GM23338 (cell line): ENCODE results near the gene TIE1. TPM values are rescaled to one million over a fixed set of nuclear protein-coding genes. Genes with fewer than 3 reads are reported as not detected.

Experiments used
- ATAC-seq: fragments of 200-7000 bp; cut with Tn5 transposase; 3 replicates; pipeline ENCODE4 v1.9.1; 2020
- DNase-seq: peaks from one replicate; pipeline ENCODE4 v3.0.0-alpha.2; 2015; ENCODE audit warnings: low spot score
- H2AFZ ChIP-seq: fragments of 200-600 bp; sonication (generic); 2 replicates; pipeline ENCODE4 v1.8.0; 2016; ENCODE audit warnings: antibody characterized with exemption, mild to moderate bottlenecking, moderate library complexity
- H3F3A ChIP-seq: fragments of 200-600 bp; sonication (generic); replicated peaks from 2 replicates; pipeline ENCODE4 v1.8.0; 2017; ENCODE audit warnings: antibody characterized with exemption, mixed run types, low read depth
- H3K27ac ChIP-seq: fragments of 200-600 bp; sonication (generic); 2 replicates; pipeline ENCODE4 v1.6.1; 2016; ENCODE audit warnings: low read depth
- H3K27me3 ChIP-seq: fragments of 200-600 bp; sonication (generic); 2 replicates; pipeline ENCODE4 v1.8.0; 2016; ENCODE audit warnings: mild to moderate bottlenecking, mixed run types, moderate library complexity; ENCODE audit not compliant: insufficient read depth
- H3K36me3 ChIP-seq: fragments of 200-600 bp; sonication (generic); 2 replicates; pipeline ENCODE4 v1.8.0; 2016; ENCODE audit warnings: mild to moderate bottlenecking; ENCODE audit not compliant: insufficient read depth
- H3K4me1 ChIP-seq: fragments of 200-600 bp; sonication (generic); 2 replicates; pipeline ENCODE4 v1.8.0; 2016; ENCODE audit warnings: mild to moderate bottlenecking, moderate library complexity; ENCODE audit not compliant: insufficient read depth
- H3K4me2 ChIP-seq: fragments of 200-600 bp; sonication (generic); 2 replicates; pipeline ENCODE4 v1.7.1; 2017; ENCODE audit warnings: mixed run types
- H3K4me3 ChIP-seq: fragments of 200-600 bp; sonication (generic); 2 replicates; pipeline ENCODE4 v1.6.1; 2016; ENCODE audit warnings: mixed run types
- H3K79me2 ChIP-seq: fragments of 200-600 bp; sonication (generic); replicated peaks from 2 replicates; pipeline ENCODE4 v1.8.0; 2017; ENCODE audit warnings: mild to moderate bottlenecking; ENCODE audit not compliant: insufficient read depth
- H3K9me2 ChIP-seq: fragments of 200-600 bp; sonication (generic); 2 replicates; pipeline ENCODE4 v1.8.0; 2017; ENCODE audit not compliant: insufficient read depth
- H4K20me1 ChIP-seq: fragments of 200-600 bp; sonication (generic); replicated peaks from 2 replicates; pipeline ENCODE4 v1.8.0; 2017; ENCODE audit warnings: mild to moderate bottlenecking; ENCODE audit not compliant: insufficient read depth
- H3K27ac Mint-ChIP-seq: 2 replicates; pipeline ENCODE4 v1.8.0; 2020; ENCODE audit warnings: inconsistent platforms, mild to moderate bottlenecking, moderate library complexity, mixed read lengths
- H3K27me3 Mint-ChIP-seq: 3 replicates; pipeline ENCODE4 v1.8.0; 2022; ENCODE audit warnings: low read depth, mild to moderate bottlenecking, moderate library complexity, mixed read lengths, inconsistent platforms; ENCODE audit not compliant: insufficient read depth, poor library complexity
- H3K36me3 Mint-ChIP-seq: 3 replicates; pipeline ENCODE4 v1.8.0; 2021; ENCODE audit warnings: low read depth, mild to moderate bottlenecking, inconsistent platforms, moderate library complexity, mixed read lengths
- H3K4me1 Mint-ChIP-seq: 3 replicates; pipeline ENCODE4 v1.8.0; 2020; ENCODE audit warnings: mild to moderate bottlenecking, inconsistent platforms, mixed read lengths
- H3K4me3 Mint-ChIP-seq: 3 replicates; pipeline ENCODE4 v1.8.0; 2021; ENCODE audit warnings: moderate library complexity, mild to moderate bottlenecking, inconsistent platforms, mixed read lengths
- H3K9me3 Mint-ChIP-seq: 3 replicates; pipeline ENCODE4 v1.8.0; 2020; ENCODE audit warnings: moderate library complexity, mild to moderate bottlenecking, inconsistent platforms, mixed read lengths
- CREB1 ChIP-seq: fragments of 250-450 bp; sonication (Bioruptor Pico); IDR thresholded peaks from 2 replicates; pipeline ENCODE4 v1.5.0; 2020; ENCODE audit warnings: low read depth, mild to moderate bottlenecking, moderate library complexity
- CTCF ChIP-seq, 2 experiments: fragments of 200-600 bp in 1 of 2; sonication (generic) in 1 of 2; conservative IDR thresholded peaks; 2 replicates each; pipeline versions ENCODE4 v1.5.1 to v1.6.1; 2016 to 2017; ENCODE audit warnings: antibody characterized with exemption in 2 of 2, low read depth in 2 of 2, mild to moderate bottlenecking in 2 of 2, moderate library complexity in 1 of 2
- ETS1 ChIP-seq: IDR thresholded peaks from 2 replicates; pipeline ENCODE4 v1.6.1; 2016; ENCODE audit warnings: antibody characterized with exemption
- EZH2phosphoT487 ChIP-seq: fragments of 200-600 bp; sonication (generic); IDR thresholded peaks from one replicate; pipeline ENCODE4 v1.8.1; 2018; ENCODE audit warnings: antibody characterized with exemption; ENCODE audit not compliant: unreplicated experiment
- NANOG ChIP-seq: IDR thresholded peaks from 2 replicates; pipeline ENCODE4 v1.6.1; 2016; ENCODE audit warnings: antibody characterized with exemption, borderline replicate concordance
- POLR2AphosphoS5 ChIP-seq: IDR thresholded peaks from 2 replicates; pipeline ENCODE4 v1.6.1; 2016; ENCODE audit warnings: antibody characterized with exemption, low read depth
- ZNF331 ChIP-seq: fragments of 250-450 bp; sonication (Bioruptor Pico); IDR thresholded peaks from 2 replicates; pipeline ENCODE4 v1.5.0; 2020; ENCODE audit warnings: low read depth, mild to moderate bottlenecking, moderate library complexity
- polyA plus RNA-seq: library from polyadenylated mRNA; unstranded; fragments of >200 nt; fragmentation: Nextera tagmentation; extraction: Ambion mirVana; gene quantifications from 2 replicates; pipeline ENCODE4 v1.2.1, GENCODE V29; 2016
- total RNA-seq: library from RNA; depleted of rRNA; stranded (reverse); fragments of >200 nt; shearing (Covaris generic); gene quantifications from 2 replicates; pipeline ENCODE4 v1.2.3, GENCODE V29; 2014
- TF ChIP-seq, protein P1 (sequence below): IDR thresholded peaks from one replicate; pipeline ENCODE4 v1.6.1; 2018; ENCODE audit warnings: antibody characterized with exemption; ENCODE audit not compliant: unreplicated experiment
- TF ChIP-seq, protein P2 (sequence below): fragments of 250-450 bp; sonication (Bioruptor Pico); IDR thresholded peaks from 2 replicates; pipeline ENCODE4 v1.5.0; 2020; ENCODE audit warnings: mild to moderate bottlenecking, moderate library complexity

Gene TIE1
- total and polyA plus RNA-seq, 2 experiments from 2014 or later, result 0.37 to 2.3 TPM

GRCh38 chr1:43324810-43325209 lies 24.0 kb downstream of the TIE1 start:
- Mint-ChIP-seq H3K27me3 (peaks cover 12% of the 10 kb centered on the region), H3K36me3 (no peaks in the 10 kb centered on the region; the same call in 2 of the 3 replicates), H3K9me3 (peaks cover 26% of the 10 kb centered on the region), H3K27ac (no peak overlapping the region), H3K4me3 (no peak overlapping the region), H3K4me1 (peaks cover 5% of the 10 kb centered on the region; the same call in 2 of the 3 replicates)
- H3K36me3 ChIP-seq, result 0 out of 2 replicates have a peak, but pooled peaks cover 3% of the 10 kb centered on the region
- H3K79me2 ChIP-seq, result no peaks in the 10 kb centered on the region
- no peaks in the 10 kb centered on the region for H3K27me3 ChIP-seq
- H3F3A ChIP-seq, result no peaks in the 10 kb centered on the region
- TF ChIP-seq, protein P1, sequence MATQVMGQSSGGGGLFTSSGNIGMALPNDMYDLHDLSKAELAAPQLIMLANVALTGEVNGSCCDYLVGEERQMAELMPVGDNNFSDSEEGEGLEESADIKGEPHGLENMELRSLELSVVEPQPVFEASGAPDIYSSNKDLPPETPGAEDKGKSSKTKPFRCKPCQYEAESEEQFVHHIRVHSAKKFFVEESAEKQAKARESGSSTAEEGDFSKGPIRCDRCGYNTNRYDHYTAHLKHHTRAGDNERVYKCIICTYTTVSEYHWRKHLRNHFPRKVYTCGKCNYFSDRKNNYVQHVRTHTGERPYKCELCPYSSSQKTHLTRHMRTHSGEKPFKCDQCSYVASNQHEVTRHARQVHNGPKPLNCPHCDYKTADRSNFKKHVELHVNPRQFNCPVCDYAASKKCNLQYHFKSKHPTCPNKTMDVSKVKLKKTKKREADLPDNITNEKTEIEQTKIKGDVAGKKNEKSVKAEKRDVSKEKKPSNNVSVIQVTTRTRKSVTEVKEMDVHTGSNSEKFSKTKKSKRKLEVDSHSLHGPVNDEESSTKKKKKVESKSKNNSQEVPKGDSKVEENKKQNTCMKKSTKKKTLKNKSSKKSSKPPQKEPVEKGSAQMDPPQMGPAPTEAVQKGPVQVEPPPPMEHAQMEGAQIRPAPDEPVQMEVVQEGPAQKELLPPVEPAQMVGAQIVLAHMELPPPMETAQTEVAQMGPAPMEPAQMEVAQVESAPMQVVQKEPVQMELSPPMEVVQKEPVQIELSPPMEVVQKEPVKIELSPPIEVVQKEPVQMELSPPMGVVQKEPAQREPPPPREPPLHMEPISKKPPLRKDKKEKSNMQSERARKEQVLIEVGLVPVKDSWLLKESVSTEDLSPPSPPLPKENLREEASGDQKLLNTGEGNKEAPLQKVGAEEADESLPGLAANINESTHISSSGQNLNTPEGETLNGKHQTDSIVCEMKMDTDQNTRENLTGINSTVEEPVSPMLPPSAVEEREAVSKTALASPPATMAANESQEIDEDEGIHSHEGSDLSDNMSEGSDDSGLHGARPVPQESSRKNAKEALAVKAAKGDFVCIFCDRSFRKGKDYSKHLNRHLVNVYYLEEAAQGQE, result no peak
- TF ChIP-seq CREB1 (CRISPR knock-in tag) (no peak), ETS1 (no peak), CTCF (conservative IDR thresholded peaks at IDR 0.05; ENCODE audit: low read depth in 2 of 2) (no peak), NANOG (no peak), POLR2AphosphoS5 (no peak), EZH2phosphoT487 (no peak), ZNF331 (CRISPR knock-in tag) (no peak)
- TF ChIP-seq, protein P2, sequence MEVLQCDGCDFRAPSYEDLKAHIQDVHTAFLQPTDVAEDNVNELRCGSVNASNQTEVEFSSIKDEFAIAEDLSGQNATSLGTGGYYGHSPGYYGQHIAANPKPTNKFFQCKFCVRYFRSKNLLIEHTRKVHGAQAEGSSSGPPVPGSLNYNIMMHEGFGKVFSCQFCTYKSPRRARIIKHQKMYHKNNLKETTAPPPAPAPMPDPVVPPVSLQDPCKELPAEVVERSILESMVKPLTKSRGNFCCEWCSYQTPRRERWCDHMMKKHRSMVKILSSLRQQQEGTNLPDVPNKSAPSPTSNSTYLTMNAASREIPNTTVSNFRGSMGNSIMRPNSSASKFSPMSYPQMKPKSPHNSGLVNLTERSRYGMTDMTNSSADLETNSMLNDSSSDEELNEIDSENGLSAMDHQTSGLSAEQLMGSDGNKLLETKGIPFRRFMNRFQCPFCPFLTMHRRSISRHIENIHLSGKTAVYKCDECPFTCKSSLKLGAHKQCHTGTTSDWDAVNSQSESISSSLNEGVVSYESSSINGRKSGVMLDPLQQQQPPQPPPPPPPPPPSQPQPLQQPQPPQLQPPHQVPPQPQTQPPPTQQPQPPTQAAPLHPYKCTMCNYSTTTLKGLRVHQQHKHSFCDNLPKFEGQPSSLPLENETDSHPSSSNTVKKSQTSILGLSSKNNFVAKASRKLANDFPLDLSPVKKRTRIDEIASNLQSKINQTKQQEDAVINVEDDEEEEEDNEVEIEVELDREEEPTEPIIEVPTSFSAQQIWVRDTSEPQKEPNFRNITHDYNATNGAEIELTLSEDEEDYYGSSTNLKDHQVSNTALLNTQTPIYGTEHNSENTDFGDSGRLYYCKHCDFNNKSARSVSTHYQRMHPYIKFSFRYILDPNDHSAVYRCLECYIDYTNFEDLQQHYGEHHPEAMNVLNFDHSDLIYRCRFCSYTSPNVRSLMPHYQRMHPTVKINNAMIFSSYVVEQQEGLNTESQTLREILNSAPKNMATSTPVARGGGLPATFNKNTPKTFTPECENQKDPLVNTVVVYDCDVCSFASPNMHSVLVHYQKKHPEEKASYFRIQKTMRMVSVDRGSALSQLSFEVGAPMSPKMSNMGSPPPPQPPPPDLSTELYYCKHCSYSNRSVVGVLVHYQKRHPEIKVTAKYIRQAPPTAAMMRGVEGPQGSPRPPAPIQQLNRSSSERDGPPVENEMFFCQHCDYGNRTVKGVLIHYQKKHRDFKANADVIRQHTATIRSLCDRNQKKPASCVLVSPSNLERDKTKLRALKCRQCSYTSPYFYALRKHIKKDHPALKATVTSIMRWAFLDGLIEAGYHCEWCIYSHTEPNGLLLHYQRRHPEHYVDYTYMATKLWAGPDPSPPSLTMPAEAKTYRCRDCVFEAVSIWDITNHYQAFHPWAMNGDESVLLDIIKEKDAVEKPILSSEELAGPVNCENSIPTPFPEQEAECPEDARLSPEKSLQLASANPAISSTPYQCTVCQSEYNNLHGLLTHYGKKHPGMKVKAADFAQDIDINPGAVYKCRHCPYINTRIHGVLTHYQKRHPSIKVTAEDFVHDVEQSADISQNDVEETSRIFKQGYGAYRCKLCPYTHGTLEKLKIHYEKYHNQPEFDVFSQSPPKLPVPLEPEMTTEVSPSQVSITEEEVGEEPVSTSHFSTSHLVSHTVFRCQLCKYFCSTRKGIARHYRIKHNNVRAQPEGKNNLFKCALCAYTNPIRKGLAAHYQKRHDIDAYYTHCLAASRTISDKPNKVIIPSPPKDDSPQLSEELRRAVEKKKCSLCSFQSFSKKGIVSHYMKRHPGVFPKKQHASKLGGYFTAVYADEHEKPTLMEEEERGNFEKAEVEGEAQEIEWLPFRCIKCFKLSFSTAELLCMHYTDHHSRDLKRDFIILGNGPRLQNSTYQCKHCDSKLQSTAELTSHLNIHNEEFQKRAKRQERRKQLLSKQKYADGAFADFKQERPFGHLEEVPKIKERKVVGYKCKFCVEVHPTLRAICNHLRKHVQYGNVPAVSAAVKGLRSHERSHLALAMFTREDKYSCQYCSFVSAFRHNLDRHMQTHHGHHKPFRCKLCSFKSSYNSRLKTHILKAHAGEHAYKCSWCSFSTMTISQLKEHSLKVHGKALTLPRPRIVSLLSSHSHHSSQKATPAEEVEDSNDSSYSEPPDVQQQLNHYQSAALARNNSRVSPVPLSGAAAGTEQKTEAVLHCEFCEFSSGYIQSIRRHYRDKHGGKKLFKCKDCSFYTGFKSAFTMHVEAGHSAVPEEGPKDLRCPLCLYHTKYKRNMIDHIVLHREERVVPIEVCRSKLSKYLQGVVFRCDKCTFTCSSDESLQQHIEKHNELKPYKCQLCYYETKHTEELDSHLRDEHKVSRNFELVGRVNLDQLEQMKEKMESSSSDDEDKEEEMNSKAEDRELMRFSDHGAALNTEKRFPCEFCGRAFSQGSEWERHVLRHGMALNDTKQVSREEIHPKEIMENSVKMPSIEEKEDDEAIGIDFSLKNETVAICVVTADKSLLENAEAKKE (CRISPR knock-in tag), result no peak
- no peak overlapping the region for H3K27ac ChIP-seq
- no peak overlapping the region for H3K4me2 ChIP-seq
- peaks cover 5% of the 10 kb centered on the region; the same call in 1 of the 2 replicates for H3K9me2 ChIP-seq
- H2AFZ ChIP-seq, result no peak overlapping the region
- ATAC-seq (no peak), DNase-seq (no peak)
- no peak overlapping the region for H3K4me3 ChIP-seq
- no peaks in the 10 kb centered on the region for H4K20me1 ChIP-seq
- H3K4me1 ChIP-seq, result no peaks in the 10 kb centered on the region; the same call in 1 of the 2 replicates
